GM12878 (cell line): Measurements from ENCODE around the gene C19orf67. TPM values are rescaled to one million over a fixed set of nuclear protein-coding genes. Genes with fewer than 3 reads are reported as not detected.

Experiments
- ATAC-seq: fragments of 200-7000 bp; cut with Tn5 transposase; 3 replicates; pipeline ENCODE4 v1.9.1; 2020; ENCODE audit warnings: mild to moderate bottlenecking, moderate library complexity
- BruUV-seq: library from RNA; stranded (reverse); fragments of 400-500 nt; replicated peaks from 2 replicates; lab custom pipeline; 2021; lab: Mats Ljungman, UMichigan
- CTCF ChIA-PET: fragments of 300-600 bp; sonication (Branson Sonifier 250); formaldehyde crosslinking; extraction: SDS; loops from one replicate; lab custom pipeline; 2021; ENCODE audit warnings: inconsistent platforms; lab: Yijun Ruan, JAX
- POLR2A ChIA-PET: fragments of 350-600 bp; formaldehyde crosslinking; extraction: SDS; loops from one replicate; lab custom pipeline; 2021; ENCODE audit warnings: inconsistent platforms; lab: Charles Lee
- RAD21 ChIA-PET: fragments of 300-600 bp; sonication (Branson Sonifier 250); formaldehyde crosslinking; loops from one replicate; lab custom pipeline; 2023; ENCODE audit warnings: antibody characterized with exemption; ENCODE audit not compliant: unreplicated experiment; lab: Charles Lee
- SMC1A ChIA-PET: fragments of 300-600 bp; sonication (Branson Sonifier 250); formaldehyde crosslinking; loops from one replicate; lab custom pipeline; 2023; ENCODE audit not compliant: unreplicated experiment, uncharacterized antibody; lab: Charles Lee
- DNase-seq: peaks from one replicate; pipeline ENCODE4 v3.0.0-alpha.2; 2011; ENCODE audit warnings: low read depth, low spot score
- FAIRE-seq: peaks from 3 replicates; lab custom pipeline; 2011; peaks lifted over from hg19 to GRCh38; lab: Jason Lieb, UNC
- H2AFZ ChIP-seq: 2 replicates; pipeline ENCODE4 v1.6.0; 2011; ENCODE audit warnings: low read depth, low read length, control low read depth; ENCODE audit not compliant: control insufficient read depth
- H3K27ac ChIP-seq: 2 replicates; pipeline ENCODE4 v1.5.1; 2011; ENCODE audit warnings: control low read depth; ENCODE audit not compliant: control insufficient read depth, insufficient read depth
- H3K27me3 ChIP-seq, 2 experiments: replicated peaks in 1 of 2; 2 replicates each; pipeline versions ENCODE4 v1.6.0 to v1.6.1; 2011; ENCODE audit warnings: low read length in 1 of 2; ENCODE audit not compliant: control insufficient read depth in 2 of 2, insufficient read depth in 2 of 2
- H3K36me3 ChIP-seq, 2 experiments: 2 replicates each; pipeline ENCODE4 v1.5.1; 2011; ENCODE audit warnings: low read length in 1 of 2; ENCODE audit not compliant: control insufficient read depth in 2 of 2, insufficient read depth in 2 of 2
- H3K4me1 ChIP-seq: 2 replicates; pipeline ENCODE4 v1.6.1; 2011; ENCODE audit warnings: mild to moderate bottlenecking, low read length, moderate library complexity, mixed read lengths; ENCODE audit not compliant: control insufficient read depth, insufficient read depth
- H3K4me2 ChIP-seq: 2 replicates; pipeline ENCODE4 v1.6.0; 2011; ENCODE audit warnings: control low read depth; ENCODE audit not compliant: control insufficient read depth, insufficient read depth
- H3K4me3 ChIP-seq: fragments of 200-600 bp; sonication (generic); 2 replicates; pipeline ENCODE4 v1.5.1; 2016
- H3K79me2 ChIP-seq: 2 replicates; pipeline ENCODE4 v1.6.0; 2011; ENCODE audit warnings: low read length; ENCODE audit not compliant: control insufficient read depth, insufficient read depth
- H3K9ac ChIP-seq: 2 replicates; pipeline ENCODE4 v1.8.0; 2011; ENCODE audit warnings: low read length, control low read depth, mixed read lengths; ENCODE audit not compliant: control insufficient read depth, insufficient read depth
- H3K9me3 ChIP-seq: replicated peaks from 3 replicates; pipeline ENCODE4 v1.5.1; 2011; ENCODE audit warnings: mild to moderate bottlenecking, low read length; ENCODE audit not compliant: control insufficient read depth, insufficient read depth
- H4K20me1 ChIP-seq: 2 replicates; pipeline ENCODE4 v1.6.0; 2011; ENCODE audit not compliant: control insufficient read depth, insufficient read depth
- E2F4 ChIP-seq: IDR thresholded peaks from 2 replicates; pipeline ENCODE4 v1.6.1; 2012; ENCODE audit warnings: low read depth, low read length, improper control_type of control experiment
- EED ChIP-seq: sonication (generic); IDR thresholded peaks from 2 replicates; pipeline ENCODE4 v1.6.1; 2016; ENCODE audit warnings: antibody characterized with exemption, low read depth
- ETV6 ChIP-seq, 2 experiments: fragments of 450-650 bp in 1 of 2; IDR thresholded peaks in 1 of 2; conservative IDR thresholded peaks in 1 of 2; 2 replicates each; pipeline ENCODE4 v1.6.1; 2014; ENCODE audit warnings: antibody characterized with exemption in 1 of 2, borderline replicate concordance in 1 of 2, low read depth in 1 of 2, mild to moderate bottlenecking in 1 of 2, moderate library complexity in 1 of 2
- GABPA ChIP-seq: IDR thresholded peaks from 2 replicates; pipeline ENCODE4 v1.6.1; 2014; ENCODE audit warnings: antibody characterized with exemption, low read depth, mild to moderate bottlenecking, inconsistent platforms
- JUND ChIP-seq: IDR thresholded peaks from 2 replicates; pipeline ENCODE4 v1.6.1; 2012; ENCODE audit warnings: low read depth, mild to moderate bottlenecking, low read length, improper control_type of control experiment, moderate library complexity
- NKRF ChIP-seq: fragments of 450-650 bp; conservative IDR thresholded peaks from 2 replicates; pipeline ENCODE4 v1.6.1; 2017; ENCODE audit warnings: mild to moderate bottlenecking, moderate library complexity
- PAX5 ChIP-seq: IDR thresholded peaks from 2 replicates; pipeline ENCODE4 v1.6.1; 2011; ENCODE audit warnings: low read depth, low read length, borderline replicate concordance
- PKNOX1 ChIP-seq: fragments of 450-650 bp; IDR thresholded peaks from 2 replicates; pipeline ENCODE4 v1.6.1; 2016; ENCODE audit warnings: mild to moderate bottlenecking
- PML ChIP-seq: IDR thresholded peaks from 2 replicates; pipeline ENCODE4 v1.6.1; 2012; ENCODE audit warnings: low read length, inconsistent platforms
- POU2F2 ChIP-seq: IDR thresholded peaks from 3 replicates; pipeline ENCODE4 v1.6.1; 2011; ENCODE audit warnings: low read depth, mild to moderate bottlenecking, low read length, borderline replicate concordance
- RBBP5 ChIP-seq: fragments of 200-600 bp; sonication (generic); conservative IDR thresholded peaks from 2 replicates; pipeline ENCODE4 v1.6.1; 2016
- STAT3 ChIP-seq: IDR thresholded peaks from 2 replicates; pipeline ENCODE4 v1.6.1; 2011; ENCODE audit warnings: low read depth, low read length, improper control_type of control experiment
- ZNF687 ChIP-seq: fragments of 450-650 bp; IDR thresholded peaks from 2 replicates; pipeline ENCODE4 v1.6.1; 2017; ENCODE audit warnings: mild to moderate bottlenecking, moderate library complexity
- WGBS: methylation state at CpG from one replicate; pipeline ENCODE4 v1.1.6; 2016; ENCODE audit warnings: low lambda C conversion rate; ENCODE audit not compliant: insufficient replicate concordance, insufficient coverage; ENCODE audit errors: missing lambda C conversion rate; 5-methylcytosine and 5-hydroxymethylcytosine counted together
- in situ Hi-C: fragments of 300-500 bp; cut with MboI; formaldehyde crosslinking; loops from 9 replicates; pipeline ENCODE4 v1.14.3; 2018; ENCODE audit warnings: mixed read lengths
- intact Hi-C: fragments of 100-400 bp; cut with micrococcal nuclease; formaldehyde crosslinking; loops from one replicate; pipeline ENCODE4 v1.14.2; 2022; ENCODE audit not compliant: unreplicated experiment
- polyA plus RNA-seq, 11 experiments: library from polyadenylated mRNA; depleted of rRNA in 4 of 11; unstranded in 6 of 11; stranded (reverse) in 5 of 11; fragments of >200 nt; fragmentation: Nextera tagmentation in 4 of 11; fragmentation: Illumina TruSeq in 1 of 11; extraction: Ambion mirVana in 4 of 11; extraction: Trizol in 1 of 11; gene quantifications; 1 replicate in 1 of 11; 2 replicates in 10 of 11; pipeline versions ENCODE4 v1.2.1 to v1.2.3, GENCODE V29; 2011 to 2016; ENCODE audit warnings: inconsistent platforms in 2 of 11, missing spikeins in 2 of 11, low read depth in 1 of 11
- total RNA-seq, 4 experiments: library from RNA; depleted of rRNA in 3 of 4; stranded (reverse); fragments of >200 nt in 3 of 4; fragmentation: Illumina TruSeq in 1 of 4; extraction: Trizol in 1 of 4; gene quantifications; 2 replicates each; pipeline versions ENCODE4 v1.2.1 to v1.2.3, GENCODE V29; 2013 to 2021

C19orf67 gene
- total and polyA plus RNA-seq, 10 of the 15 experiments (the other 5 are each of a cell fraction or from before 2014, with no cell fraction given), result 0.14 TPM; not detected in 9

- TF ChIP-seq ZNF687 (no peak), GABPA (no peak)
Observed at GRCh38 chr19:14053032-14053431, 32.6 kb downstream of the C19orf67 start (continued).

GRCh38 chr19:14052470-14052869 lies 33.1 kb downstream of the C19orf67 start:
- SMC1A ChIA-PET, result interaction anchor here (0.5 to 1.2 kb wide), 4 partner anchors 10 to 54 kb away, joined by 3 to 6 read pairs (median 3); partner anchors contain the start of genes MISP3 and RFX1
- Histone ChIP-seq H3K4me2 (no peak overlapping the region), H3K36me3 (peaks cover 8 to 12% of the 10 kb centered on the region in 2 experiments; a peak in 3 of 4 replicates), H3K9me3 (peaks cover 2% of the 10 kb centered on the region; the same call in 1 of the 3 replicates), H3K79me2 (no peaks in the 10 kb centered on the region), H3K9ac (no peak overlapping the region), H3K27ac (no peak overlapping the region), H3K4me3 (no peak overlapping the region), H2AFZ (no peak overlapping the region), H3K4me1 (no peaks in the 10 kb centered on the region), H4K20me1 (no peaks in the 10 kb centered on the region), H3K27me3 (no peaks in the 10 kb centered on the region; a peak in 1 of 4 replicates)
- POLR2A ChIA-PET, result interaction anchor here (0.6 to 1.5 kb wide), 3 partner anchors 21 to 217 kb away, joined by 3 to 5 read pairs (median 3); partner anchors contain the start of genes IL27RA and RFX1
- CTCF ChIA-PET, result interaction anchor here (0.5 to 2.4 kb wide), 5 partner anchors 9 to 173 kb away, joined by 3 to 14 read pairs (median 4); no protein-coding TSS in a partner anchor
- intact Hi-C loops, result no loop called here
- 84% methylated on average over 6 of the region's 6 CpGs for WGBS
- in situ Hi-C loops, result loop anchor here (25.0 kb wide), 1 partner anchor 765 kb away; no protein-coding TSS in a partner anchor
- DNase-seq (no peak), FAIRE-seq (no peak), ATAC-seq (no peak)
- RAD21 ChIA-PET, result interaction anchor here (0.7 to 1.0 kb wide), 2 partner anchors 69 to 91 kb away, joined by 3 read pairs; no protein-coding TSS in a partner anchor
- TSS peak; percentile 95 for BruUV-seq
- no peak for TF ChIP-seq RBBP5
- TF ChIP-seq EED, result no peak
- TF ChIP-seq E2F4, result no peak
- no peak for TF ChIP-seq NKRF
- TF ChIP-seq JUND, result no peak
- TF ChIP-seq ETV6 (conservative IDR thresholded peaks at IDR 0.05 in 1 of 2, IDR thresholded peaks at IDR 0.05 in 1 of 2; ENCODE audit: borderline replicate concordance in 1 of 2, low read depth in 1 of 2), result no peak
- no peak for TF ChIP-seq POU2F2
- TF ChIP-seq PAX5, result no peak
- TF ChIP-seq PML, result no peak
- TF ChIP-seq PKNOX1, result no peak
- TF ChIP-seq STAT3, result no peak
